DOHH2 (cell line): ENCODE data around the gene ZBTB7A.

ENCODE experiments used
- CTCF ChIP-seq: fragments of 200-600 bp; sonication (generic); IDR thresholded peaks from one replicate; pipeline ENCODE4 v1.5.1; 2014; ENCODE audit warnings: antibody characterized with exemption, mild to moderate bottlenecking, low read depth, low read length; ENCODE audit not compliant: poor library complexity, severe bottlenecking
- EZH2phosphoT487 ChIP-seq: fragments of 200-600 bp; sonication (generic); IDR thresholded peaks from 2 replicates; pipeline ENCODE4 v1.6.1; 2017; ENCODE audit warnings: borderline replicate concordance, mild to moderate bottlenecking, antibody characterized with exemption, low read length, moderate library complexity, mixed read lengths

- TF ChIP-seq CTCF = no peak
- TF ChIP-seq EZH2phosphoT487 = no peak
These were observed 28.8 kb upstream of the ZBTB7A start for GRCh38 chr19:4095488-4095844.
